Posterior cingulate gyrus (tissue), 11 donors: ENCODE data around the gene LGR4.
"Not testable (repeated sequence)": the region's sequence is repeated elsewhere in the genome, so short reads cannot be mapped to it uniquely, and the experiment has no call there.

Source experiments
- DNase-seq, 10 donors: peaks; one replicate each; pipeline versions ENCODE4 v3.0.0 to v3.0.0-alpha.2; 2020 to 2021; ENCODE audit warnings: mixed read lengths in 3 of 10
- intact Hi-C: fragments of 100-400 bp; cut with DNase I; formaldehyde crosslinking; loops from one replicate; pipeline ENCODE4 v1.15.1; 2023

LGR4 gene

DNA sequence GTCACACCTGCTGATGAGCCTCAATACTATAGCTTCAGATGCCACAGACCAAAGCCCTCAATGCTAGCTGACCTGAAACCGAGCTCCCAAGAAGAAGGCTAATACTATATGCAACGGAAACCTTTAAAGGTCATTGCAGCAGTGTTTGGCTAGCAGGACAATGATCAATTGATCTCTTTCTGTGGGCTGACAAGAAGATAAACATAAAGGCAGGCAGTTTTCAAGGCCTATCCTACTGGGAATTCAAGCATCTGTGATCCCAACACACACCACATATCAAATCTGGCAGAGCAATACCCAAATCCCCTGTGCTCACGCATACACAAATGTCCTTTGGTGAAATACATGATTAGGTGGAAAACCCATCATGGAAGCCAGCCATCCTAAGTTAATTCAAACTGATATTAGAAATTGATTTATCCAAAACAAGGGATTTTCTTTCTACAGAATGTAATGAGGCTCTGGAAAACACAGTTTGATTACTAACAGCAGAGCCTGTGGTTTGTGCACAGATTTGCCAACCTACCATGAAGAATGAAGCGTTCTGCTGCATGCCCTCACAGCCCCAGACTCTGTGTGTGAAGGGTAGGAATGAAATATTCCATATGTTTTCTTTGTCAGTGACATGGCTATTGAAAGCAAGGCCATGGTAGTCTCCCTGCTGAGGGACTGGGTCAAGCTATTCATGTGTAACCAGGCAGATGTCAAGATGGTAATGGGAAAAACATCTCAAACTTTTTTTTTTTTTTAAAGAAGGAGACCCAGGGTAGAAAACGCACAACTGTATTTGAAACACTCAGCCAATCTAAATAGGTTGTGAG, 12.2 kb downstream of the LGR4 start:
- intact Hi-C loops = no loop called here

DNA sequence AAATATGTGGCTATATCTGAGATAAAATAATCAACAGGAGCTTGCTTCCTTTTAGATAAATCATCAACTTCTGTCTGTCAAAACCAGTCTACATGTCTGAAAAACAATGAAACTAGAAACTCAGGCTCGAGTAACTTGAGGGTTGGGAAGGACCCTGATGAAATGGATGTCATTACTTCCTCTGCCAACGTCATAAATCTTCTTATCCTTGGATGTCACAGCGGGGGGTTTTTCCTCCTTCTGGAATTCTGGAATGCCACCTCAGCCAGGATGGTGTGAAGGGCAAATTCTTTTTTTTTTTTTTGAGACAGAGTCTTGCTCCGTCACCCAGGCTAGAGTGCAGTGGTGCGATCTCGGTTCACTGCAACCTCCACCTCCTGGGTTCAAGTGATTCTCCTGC, 13.4 kb downstream of the LGR4 start:
- no peak for DNase-seq

More for the DNA sequence above, 12.2 kb downstream of the LGR4 start:
- no peak for DNase-seq

DNA sequence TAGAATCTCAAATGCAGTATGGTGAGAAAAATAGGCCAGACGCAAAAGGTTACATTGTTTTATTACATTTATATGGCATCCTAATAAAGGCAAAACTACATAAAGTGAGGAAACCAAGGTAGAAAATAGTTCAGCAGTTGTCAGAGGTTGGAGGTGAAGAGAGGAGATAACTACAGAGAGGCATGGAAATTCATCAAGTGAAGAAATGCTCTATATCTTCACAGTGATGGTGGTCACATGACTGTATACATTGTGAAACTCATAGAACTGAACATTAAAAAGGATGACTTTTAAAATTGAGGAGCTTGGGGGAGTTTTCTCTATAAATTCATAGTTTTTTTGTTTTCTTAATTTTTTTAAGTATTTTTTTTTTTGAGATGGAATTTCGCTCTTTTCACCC, 14.4 kb downstream of the LGR4 start:
- intact Hi-C loops = no loop called here
- DNase-seq = no peak

More for the DNA sequence above, 13.4 kb downstream of the LGR4 start:
- intact Hi-C loops = no loop called here

DNA sequence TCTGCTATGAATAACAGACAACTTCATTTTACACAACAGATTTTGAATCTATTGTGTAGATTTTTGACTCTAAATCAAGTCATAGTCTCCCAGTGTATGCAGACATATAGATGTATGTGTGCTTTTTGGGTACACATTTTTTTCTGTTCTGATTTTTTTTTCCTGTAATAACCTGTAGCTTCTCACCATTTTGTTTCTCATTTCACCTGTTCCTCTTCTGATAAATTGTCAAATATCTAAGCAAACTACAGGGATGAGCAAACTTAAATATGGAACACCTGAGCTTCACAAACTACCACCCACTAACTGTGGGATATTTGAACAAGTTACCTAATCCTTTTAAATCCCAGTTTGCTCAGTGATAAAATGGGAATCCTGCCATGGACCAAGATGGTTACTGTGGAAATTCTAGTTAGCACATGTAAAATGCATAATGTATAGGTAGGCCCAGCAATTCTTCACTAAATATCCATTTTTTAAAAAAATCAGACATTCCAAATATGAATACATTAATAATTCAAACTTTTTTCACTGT, 15.7 kb downstream of the LGR4 start:
- intact Hi-C loops = no loop called here
- DNase-seq = no peak

DNA sequence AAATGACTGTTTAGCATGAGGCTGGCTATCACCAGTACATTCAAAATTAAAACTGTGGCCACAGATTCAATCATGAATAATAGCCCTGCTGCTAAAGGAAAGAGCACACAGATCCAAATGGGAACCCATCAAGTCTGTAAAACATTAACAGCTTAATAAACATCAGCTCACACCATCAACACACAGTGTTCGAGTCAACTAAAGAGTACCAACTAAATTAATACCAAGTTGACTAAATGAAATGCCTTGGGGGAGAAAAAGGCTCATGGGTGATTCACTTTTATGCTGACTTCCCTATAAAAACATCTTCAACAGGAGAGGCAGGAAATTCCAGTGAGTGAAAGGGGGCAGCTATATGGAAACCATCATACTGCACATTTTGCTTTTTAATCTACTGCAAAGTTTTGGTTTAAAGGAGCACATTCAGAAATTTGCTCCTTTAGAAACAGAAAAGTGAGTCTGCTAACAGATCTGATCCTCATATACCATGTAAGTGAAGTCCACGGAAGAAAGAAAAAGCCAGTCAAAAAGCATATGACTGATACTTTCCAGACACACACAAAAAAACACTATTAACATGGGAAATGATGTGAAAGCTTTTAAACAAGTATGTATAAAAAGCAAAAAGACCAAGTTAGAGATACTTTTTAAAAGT, 16.3 kb downstream of the LGR4 start:
- DNase-seq = no peak
- intact Hi-C loops = no loop called here

DNA sequence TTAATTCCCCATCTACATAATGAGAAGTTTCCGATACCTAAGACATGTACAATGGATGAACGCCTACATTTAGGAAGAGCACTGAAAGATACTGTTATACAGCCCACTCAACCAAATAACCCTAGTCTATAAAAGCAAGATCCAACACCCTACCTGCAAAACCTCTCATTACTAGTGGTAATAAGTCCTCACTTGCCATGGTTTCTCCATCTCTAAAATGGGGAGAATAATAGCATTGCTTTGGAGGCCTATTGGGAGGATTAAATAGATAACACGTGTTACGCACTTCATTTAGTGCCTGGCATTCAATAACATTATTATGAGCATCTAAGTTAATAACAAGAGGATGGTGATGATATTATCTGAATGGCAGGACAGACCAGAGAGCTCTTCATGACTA, 16.9 kb downstream of the LGR4 start:
- intact Hi-C loops = no loop called here
- DNase-seq = no peak

DNA sequence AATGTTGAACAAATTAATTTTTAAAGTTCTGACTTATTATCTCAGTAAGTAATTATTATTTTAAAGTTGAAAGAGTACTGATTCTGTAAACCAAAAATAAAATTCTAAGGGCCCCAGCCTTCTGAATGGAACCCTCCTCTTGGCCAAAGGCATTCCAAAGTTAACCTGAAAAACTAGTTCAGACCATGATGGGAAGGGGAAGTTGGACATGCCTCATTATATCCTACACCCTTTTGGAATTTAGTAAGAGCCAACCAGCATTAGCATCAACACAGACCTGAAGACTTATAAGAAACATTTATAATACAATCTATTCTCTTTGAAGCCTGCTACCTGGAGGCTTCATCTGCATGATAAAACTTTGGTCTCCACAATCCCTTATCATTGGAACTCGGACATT, 18.9 kb downstream of the LGR4 start:
- intact Hi-C loops = no loop called here
- DNase-seq = no peak

DNA sequence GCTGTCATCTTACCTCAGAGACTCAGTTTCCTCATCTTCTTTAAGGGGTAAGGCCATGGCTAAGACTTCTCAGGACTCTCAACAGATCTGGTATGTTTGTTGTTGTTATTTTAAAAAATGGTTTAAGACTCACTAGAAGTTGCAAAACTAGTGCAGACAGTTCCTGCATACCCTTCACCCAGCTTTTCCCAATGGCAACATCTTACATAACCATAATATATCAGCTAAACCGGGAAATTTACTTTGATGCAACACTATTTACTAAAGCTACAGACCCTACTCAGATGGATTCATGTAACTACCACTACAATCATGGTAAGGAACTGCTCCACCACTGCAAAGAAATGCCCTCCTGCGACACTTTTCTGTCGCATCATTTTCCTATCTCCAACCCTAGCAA, 20.4 kb downstream of the LGR4 start:
- intact Hi-C loops = no loop called here
- DNase-seq = no peak

DNA sequence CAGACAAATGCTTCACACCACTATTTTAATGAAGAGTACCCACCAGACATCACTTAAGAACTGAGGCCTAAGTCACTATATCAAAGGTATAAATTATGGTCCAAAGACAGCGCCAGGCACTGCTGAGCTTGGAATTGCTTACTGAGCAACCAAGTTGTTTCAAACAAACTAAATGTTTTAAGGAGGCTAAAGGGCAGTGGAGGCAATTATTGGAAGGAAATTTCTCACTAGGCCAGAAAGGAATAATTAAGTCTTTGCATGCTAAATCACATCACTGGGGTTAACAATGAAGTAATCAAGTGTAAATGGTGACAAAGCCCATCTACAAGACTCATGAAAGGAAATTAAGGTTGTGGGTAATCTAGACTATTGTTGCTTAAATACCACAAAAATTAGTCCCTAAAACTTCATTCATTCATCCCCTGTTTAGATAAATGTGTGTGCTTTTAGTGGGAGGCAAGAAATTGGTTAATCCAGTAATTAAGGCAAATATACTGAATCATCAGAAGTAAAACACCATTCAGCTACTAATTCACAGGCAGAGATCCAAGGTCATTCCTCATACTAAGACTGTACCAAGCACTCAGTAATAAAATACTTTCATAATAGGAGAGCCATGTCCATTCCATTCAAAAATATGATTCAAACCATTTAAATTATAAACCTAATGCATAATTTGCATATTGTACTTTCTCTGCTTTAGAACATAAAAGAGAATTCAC, 21.2 kb downstream of the LGR4 start:
- intact Hi-C loops = no loop called here
- no peak for DNase-seq

DNA sequence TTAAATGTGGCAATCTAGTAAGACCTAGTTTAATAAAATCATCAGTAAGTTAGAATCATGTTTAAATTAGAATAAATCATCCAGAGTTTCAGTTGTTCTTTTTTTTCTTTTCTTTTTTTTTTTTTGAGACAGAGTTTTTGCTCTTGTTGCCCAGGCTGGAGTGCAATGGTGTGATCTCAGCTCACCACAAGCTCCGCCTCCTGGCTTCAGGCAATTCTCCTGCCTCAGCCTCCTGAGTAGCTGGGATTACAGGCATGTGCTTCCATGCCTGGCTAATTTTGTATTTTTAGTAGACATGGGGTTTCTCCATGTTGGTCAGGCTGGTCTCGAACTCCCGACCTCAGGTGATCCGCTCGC, 24.4 kb downstream of the LGR4 start:
- intact Hi-C loops, DNase-seq: not testable (repeated sequence)

DNA sequence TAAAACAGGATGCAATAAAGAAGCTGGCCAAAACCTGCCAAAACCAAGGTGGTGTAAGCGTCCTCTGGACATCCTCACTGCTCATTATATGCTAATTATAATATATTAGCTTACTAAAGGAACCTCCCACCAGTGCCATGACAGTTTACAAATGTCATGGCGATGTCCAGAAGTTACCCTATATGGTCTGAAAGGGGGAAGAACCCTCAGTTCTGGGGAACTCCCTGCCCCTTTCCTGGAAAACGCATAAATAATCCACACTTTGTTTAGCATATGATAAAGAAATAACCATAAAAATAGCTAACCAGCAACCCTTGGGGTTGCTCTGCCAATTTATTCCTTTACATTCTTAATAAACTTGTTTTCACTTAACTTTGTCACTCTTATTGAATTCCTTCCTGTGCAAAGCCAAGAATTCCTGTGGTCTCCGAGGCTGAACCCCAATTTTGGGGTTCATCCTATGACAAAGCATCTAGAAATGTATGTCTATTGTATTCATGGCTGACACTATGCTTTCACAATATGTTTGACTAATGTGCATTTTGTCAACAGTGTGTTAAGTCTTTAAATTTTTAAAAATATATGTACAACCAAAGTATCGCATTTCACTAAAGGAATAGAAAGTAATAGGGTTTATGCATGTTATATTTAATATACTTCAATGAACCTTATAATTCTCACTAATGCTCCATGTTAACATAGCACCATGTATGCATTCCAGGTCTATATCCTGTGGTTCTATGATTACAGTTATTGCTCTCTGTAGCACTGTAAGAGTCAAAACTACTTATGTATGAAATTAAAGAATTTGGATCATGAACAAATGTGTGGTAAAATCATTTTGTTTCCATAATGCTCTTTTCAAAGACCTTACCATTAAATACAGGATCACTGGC, 25.1 kb downstream of the LGR4 start:
- DNase-seq = no peak
- intact Hi-C loops = no loop called here

DNA sequence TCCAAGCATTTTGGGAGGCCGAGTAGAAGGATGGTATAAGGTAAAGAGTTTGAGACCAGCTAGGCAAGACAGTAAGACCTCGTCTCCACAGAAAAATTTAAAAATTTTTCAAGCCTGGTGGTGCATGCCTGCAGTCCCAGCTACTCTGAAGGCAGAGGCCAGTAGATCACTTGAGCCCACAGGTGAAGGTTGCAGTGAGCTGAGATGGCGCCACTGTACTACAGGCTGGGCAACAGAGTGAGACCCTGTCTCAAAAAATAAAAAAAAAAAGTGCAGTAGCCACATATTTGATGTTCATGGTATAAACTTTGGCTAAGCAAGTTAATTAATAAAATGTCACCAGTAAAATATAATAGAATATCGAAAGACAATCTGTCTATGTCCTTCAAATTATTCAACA, 27.0 kb downstream of the LGR4 start:
- intact Hi-C loops = no loop called here
- no peak for DNase-seq

DNA sequence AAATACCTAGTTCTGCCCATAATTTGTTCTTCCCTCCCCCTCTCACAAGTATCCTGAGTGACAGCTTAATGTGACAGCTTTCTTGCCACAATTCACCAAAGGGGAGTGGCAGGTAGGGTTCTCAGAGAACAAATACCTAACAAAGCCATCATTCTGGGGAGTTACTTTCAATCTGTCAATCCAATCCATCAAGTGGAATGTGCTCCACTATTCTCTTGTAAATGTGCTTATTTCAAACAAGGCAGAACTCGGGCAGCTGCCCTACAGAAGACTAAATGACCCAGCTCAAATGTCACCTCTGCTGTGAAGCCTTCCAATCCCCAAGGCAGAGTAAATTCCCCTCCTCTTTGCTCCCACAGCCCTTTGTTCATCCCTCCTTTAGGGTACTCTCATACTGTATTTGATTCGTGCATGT, 27.8 kb downstream of the LGR4 start:
- no peak for DNase-seq
- intact Hi-C loops = no loop called here

DNA sequence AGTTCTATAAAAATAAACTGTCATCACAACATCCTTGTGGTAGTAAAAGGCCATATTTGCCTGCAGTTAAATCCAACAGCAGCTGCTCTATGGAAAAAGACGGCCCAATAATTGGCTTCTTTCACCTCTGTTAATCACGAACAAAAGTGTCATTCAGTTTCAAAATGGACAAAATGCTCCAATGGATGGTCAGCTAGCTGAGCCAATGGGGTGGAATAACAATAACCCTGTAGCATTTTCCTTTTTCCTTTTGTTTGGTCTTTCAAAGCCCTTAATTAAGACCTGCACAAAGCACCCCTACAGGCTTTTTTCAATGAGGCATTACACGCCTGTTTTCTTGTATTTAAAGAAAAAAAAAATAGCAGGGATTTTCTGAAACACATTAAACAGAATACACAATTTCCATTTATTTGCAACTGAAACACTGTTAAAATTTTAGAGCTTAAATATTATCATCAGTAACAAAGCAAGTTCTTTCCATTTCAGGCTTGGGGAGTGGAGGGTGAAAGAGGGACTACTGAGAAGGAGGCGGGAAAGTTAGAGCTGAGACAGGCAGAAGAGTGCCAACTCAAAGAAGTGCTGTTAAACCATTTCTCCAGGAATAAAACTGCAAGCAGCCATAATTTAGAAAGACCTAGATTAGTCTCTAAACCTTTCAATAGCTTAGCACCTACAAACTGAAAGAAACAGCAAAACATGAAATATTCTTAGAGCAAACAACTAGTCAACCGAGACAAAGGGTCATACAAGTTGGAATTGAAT, 28.7 kb downstream of the LGR4 start:
- intact Hi-C loops = no loop called here

DNA sequence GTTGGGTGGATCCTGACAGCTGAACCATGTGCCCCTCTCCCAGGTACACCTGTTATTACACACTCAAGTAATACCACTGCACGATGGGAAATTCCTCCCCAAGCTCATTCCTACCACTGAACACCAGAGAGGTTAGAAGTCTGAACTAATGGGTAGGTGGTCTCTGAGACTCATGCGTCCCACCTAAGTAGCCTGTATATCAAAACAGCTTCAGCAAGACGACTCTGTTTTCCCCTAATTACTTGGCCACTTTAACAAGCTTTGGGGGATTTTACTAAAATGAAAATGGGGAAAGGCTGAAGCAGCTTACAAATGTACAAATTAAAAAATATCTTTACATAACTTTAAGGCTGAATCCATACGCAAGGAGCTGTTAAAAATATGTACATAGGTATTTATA, 29.4 kb downstream of the LGR4 start:
- intact Hi-C loops = no loop called here
- DNase-seq = no peak

More for the DNA sequence above, 28.7 kb downstream of the LGR4 start:
- DNase-seq = peak in 1 of 10 donors; percentile 15

DNA sequence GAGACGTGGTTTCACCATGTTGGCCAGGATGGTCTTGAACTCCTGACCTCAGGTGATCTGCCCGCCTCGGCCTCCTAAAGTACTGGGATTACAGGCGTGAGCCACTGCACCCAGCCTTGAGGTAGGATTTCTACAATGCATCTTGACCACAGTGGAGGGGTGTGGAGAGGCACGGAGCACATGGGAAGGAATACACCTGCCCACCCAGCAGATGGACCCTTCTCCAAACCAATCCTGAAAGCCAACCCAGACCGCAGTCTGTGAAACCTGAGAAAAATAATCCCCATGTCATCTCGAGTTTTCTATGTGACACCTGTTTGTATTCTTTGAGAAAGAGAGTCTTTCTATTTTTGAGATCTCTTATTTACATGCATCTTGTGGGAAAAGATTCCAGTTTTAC, 32.5 kb downstream of the LGR4 start:
- intact Hi-C loops = no loop called here
- no peak for DNase-seq

DNA sequence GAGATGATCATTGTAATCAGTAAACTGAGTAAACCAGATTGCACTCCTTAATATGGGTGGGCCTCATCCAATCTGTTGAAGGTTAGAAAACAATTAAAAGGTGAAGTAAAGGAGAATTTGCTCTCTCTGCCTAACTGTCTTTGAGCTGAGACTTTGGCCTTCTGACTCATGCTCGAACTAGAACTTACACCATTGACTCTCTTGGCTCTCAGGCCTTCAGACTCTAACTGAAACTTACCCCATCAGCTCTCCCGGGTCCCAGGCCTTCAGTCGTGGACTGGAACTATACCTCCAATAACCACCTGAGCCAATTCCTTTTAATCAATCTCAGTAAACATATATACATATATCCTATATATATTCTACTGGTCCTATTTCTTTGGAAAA, 34.0 kb downstream of the LGR4 start:
- no peak for DNase-seq
- intact Hi-C loops = no loop called here

DNA sequence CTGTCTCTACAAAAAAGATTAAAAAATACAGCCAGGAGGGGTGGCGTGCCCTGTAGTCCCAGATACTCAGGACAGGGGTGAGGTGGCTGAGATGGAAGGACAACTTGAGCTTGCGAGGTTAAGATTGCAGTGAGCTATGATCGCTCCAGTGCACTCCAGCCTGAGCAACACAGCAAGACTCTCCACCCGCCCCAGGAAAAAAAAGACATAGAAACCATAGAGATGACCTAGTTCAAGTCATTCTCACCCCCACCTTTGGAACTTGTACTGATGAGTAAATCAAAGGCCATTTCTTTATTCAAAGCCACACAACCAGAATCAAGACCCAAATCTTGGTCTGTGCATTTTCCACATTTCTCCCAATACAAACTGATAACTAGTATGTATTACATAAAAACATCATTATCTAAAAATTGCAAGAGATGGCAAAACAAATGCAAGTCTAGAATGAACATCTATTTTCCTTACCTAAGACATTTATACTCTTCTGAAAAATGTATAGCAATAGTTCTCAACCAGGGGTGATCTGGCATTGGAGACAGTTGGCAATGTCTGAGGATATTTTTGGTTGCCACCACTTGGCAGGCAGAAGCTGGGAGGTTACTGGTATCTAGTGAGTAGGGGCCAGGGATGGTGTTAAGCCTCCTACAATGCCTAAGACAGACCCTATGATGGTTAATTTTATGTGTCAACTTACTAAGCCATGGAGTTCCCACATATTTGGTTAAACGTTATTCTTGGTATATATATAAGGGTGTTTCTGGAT, 34.6 kb downstream of the LGR4 start:
- intact Hi-C loops = no loop called here
- no peak for DNase-seq

DNA sequence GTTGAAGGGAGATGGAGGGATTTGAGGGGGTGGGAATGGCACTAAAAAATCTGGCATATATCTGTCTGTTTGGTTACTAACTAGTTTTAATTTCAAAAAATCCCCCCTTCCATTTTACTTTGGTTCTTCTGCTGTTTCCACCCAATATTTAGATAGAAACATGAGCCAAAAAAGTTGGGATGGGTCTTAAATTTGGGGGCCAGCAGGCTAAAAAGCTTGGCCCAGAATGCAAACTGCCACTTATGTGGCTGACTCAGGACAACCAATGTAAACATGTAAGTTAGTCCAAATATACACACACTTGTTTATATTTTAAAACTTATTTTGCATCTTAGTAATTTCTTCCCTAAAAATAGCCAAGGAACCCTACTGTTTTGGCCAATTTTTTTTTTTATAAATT, 35.7 kb downstream of the LGR4 start:
- no peak for DNase-seq
- intact Hi-C loops = no loop called here
